SK-N-SH treated with all-trans-retinoic acid at 6 μM for 48 hours (cell line): ENCODE data around the gene HEATR3.
"Not testable (repeated sequence)": the region's sequence is repeated elsewhere in the genome, so short reads cannot be mapped to it uniquely, and the experiment has no call there.

ENCODE experiments used
- ATAC-seq: fragments of 200-7000 bp; cut with Tn5 transposase; 3 replicates; pipeline ENCODE4 v1.9.1; 2020; ENCODE audit warnings: mild to moderate bottlenecking, moderate library complexity
- CSDC2 ChIP-seq: fragments of 250-450 bp; sonication (Bioruptor Pico); IDR thresholded peaks from 2 replicates; pipeline ENCODE4 v1.5.0; 2020; ENCODE audit warnings: mild to moderate bottlenecking, moderate library complexity
- ESRRG ChIP-seq: fragments of 250-450 bp; sonication (Bioruptor Pico); IDR thresholded peaks from 2 replicates; pipeline ENCODE4 v1.6.1; 2021; ENCODE audit warnings: mild to moderate bottlenecking
- GLIS3 ChIP-seq: fragments of 250-450 bp; sonication (Bioruptor Pico); IDR thresholded peaks from 2 replicates; pipeline ENCODE4 v1.5.0; 2020; ENCODE audit warnings: mild to moderate bottlenecking, moderate library complexity
- ISL1 ChIP-seq: fragments of 250-450 bp; sonication (Bioruptor Pico); IDR thresholded peaks from 2 replicates; pipeline ENCODE4 v2.1.2; 2022; ENCODE audit warnings: mild to moderate bottlenecking, moderate library complexity
- OSR1 ChIP-seq: fragments of 250-450 bp; sonication (Bioruptor Pico); IDR thresholded peaks from 2 replicates; pipeline ENCODE4 v1.8.0; 2022; ENCODE audit warnings: moderate library complexity, mild to moderate bottlenecking, inconsistent platforms
- PATZ1 ChIP-seq: fragments of 250-450 bp; sonication (Bioruptor Pico); IDR thresholded peaks from 2 replicates; pipeline ENCODE4 v1.8.0; 2020; ENCODE audit warnings: mild to moderate bottlenecking, moderate library complexity, borderline replicate concordance
- RARB ChIP-seq: fragments of 250-450 bp; sonication (Bioruptor Pico); IDR thresholded peaks from 2 replicates; pipeline ENCODE4 v1.8.0; 2021; ENCODE audit warnings: mild to moderate bottlenecking, moderate library complexity
- SNAI2 ChIP-seq: fragments of 250-450 bp; sonication (Bioruptor Pico); IDR thresholded peaks from 2 replicates; pipeline ENCODE4 v1.5.0; 2020; ENCODE audit warnings: mild to moderate bottlenecking, moderate library complexity
- TCF4 ChIP-seq: fragments of 250-450 bp; sonication (Bioruptor Pico); IDR thresholded peaks from 2 replicates; pipeline ENCODE4 v1.8.0; 2021; ENCODE audit warnings: mild to moderate bottlenecking, moderate library complexity, borderline replicate concordance
- TOX ChIP-seq: fragments of 250-450 bp; sonication (Bioruptor Pico); IDR thresholded peaks from 2 replicates; pipeline ENCODE4 v1.8.0; 2021; ENCODE audit warnings: mild to moderate bottlenecking, moderate library complexity, borderline replicate concordance
- ZFP3 ChIP-seq: fragments of 250-450 bp; sonication (Bioruptor Pico); IDR thresholded peaks from 2 replicates; pipeline ENCODE4 v1.5.0; 2020; ENCODE audit warnings: mild to moderate bottlenecking, moderate library complexity
- ZFP30 ChIP-seq: fragments of 450-650 bp; formaldehyde crosslinking; IDR thresholded peaks from 2 replicates; pipeline ENCODE4 v1.5.0; 2022; ENCODE audit warnings: mild to moderate bottlenecking, moderate library complexity
- ZNF565 ChIP-seq: fragments of 450-650 bp; formaldehyde crosslinking; conservative IDR thresholded peaks from 2 replicates; pipeline ENCODE4 v1.5.0; 2020; ENCODE audit warnings: low read depth, mild to moderate bottlenecking, moderate library complexity
- ZNF70 ChIP-seq: fragments of 450-650 bp; formaldehyde crosslinking; IDR thresholded peaks from 2 replicates; pipeline ENCODE4 v1.5.0; 2020; ENCODE audit warnings: mild to moderate bottlenecking, moderate library complexity
- ZNF8 ChIP-seq: fragments of 450-650 bp; formaldehyde crosslinking; IDR thresholded peaks from 2 replicates; pipeline ENCODE4 v1.5.0; 2020; ENCODE audit warnings: mild to moderate bottlenecking, moderate library complexity
- TF ChIP-seq, protein P1 (sequence below): fragments of 250-450 bp; sonication (Bioruptor Pico); IDR thresholded peaks from 2 replicates; pipeline ENCODE4 v1.5.1; 2021; ENCODE audit warnings: mild to moderate bottlenecking, moderate library complexity
- TF ChIP-seq, protein P2 (sequence below): fragments of 250-450 bp; sonication (Bioruptor Pico); IDR thresholded peaks from 2 replicates; pipeline ENCODE4 v1.5.1; 2020; ENCODE audit warnings: low read depth, mild to moderate bottlenecking, moderate library complexity
- TF ChIP-seq, protein P3 (sequence below): fragments of 250-450 bp; sonication (Bioruptor Pico); IDR thresholded peaks from 2 replicates; pipeline ENCODE4 v1.5.0; 2020; ENCODE audit warnings: mild to moderate bottlenecking, moderate library complexity
- TF ChIP-seq, protein P4 (sequence below): fragments of 250-450 bp; sonication (Bioruptor Pico); IDR thresholded peaks from 2 replicates; pipeline ENCODE4 v1.8.0; 2021; ENCODE audit warnings: low read depth, mild to moderate bottlenecking, moderate library complexity, borderline replicate concordance

The HEATR3 gene

DNA sequence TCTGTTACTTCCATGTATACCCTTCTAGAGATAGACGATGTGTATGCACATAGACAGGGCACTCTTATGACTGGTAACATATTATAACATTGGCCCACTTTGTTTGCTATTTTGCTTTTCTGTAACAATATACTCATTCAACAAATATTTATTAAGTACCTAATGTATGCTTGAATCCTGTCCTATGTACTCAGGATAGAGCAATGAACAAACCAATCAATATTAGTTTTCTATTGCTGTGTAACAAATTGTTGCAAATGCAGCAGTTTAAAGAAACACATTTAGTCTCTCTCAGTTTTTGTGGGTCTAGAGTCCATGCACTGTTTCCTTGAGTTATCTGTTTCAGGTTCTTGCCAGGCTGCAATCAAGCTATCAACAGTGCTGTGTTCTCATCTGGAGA lies 57.6 kb downstream of the HEATR3 start (continued):
- TF ChIP-seq PATZ1 (CRISPR knock-in tag) (no peak), SNAI2 (CRISPR knock-in tag) (no peak), OSR1 (CRISPR knock-in tag) (no peak), CSDC2 (no peak)

DNA sequence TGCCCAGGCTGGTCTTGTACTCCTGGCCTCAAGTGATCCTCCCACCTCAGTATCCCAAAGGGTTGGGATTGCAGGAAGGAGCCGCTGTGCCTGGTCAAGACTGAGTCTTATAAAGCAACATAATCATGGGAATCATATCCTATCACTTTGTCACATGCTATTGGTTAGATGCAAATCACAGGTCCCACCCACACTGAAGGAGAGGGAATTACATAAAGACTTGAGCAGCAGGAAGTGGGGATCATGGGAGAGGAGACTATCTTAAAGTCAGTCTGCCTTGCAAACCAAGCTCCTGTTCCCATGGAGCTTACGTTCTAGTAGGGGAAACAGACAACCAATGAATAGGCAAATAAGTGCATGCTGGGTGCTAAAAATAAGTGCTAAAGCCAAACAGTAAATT lies 59.0 kb downstream of the HEATR3 start:
- TF ChIP-seq, protein P1, sequence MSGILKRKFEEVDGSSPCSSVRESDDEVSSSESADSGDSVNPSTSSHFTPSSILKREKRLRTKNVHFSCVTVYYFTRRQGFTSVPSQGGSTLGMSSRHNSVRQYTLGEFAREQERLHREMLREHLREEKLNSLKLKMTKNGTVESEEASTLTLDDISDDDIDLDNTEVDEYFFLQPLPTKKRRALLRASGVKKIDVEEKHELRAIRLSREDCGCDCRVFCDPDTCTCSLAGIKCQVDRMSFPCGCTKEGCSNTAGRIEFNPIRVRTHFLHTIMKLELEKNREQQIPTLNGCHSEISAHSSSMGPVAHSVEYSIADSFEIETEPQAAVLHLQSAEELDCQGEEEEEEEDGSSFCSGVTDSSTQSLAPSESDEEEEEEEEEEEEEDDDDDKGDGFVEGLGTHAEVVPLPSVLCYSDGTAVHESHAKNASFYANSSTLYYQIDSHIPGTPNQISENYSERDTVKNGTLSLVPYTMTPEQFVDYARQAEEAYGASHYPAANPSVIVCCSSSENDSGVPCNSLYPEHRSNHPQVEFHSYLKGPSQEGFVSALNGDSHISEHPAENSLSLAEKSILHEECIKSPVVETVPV: no peak
- no peak for TF ChIP-seq TOX
- no peak for TF ChIP-seq ZFP30
- no peak for TF ChIP-seq ZNF8
- no peak for TF ChIP-seq PATZ1 (CRISPR knock-in tag)
- no peak for TF ChIP-seq ZNF565
- no peak for TF ChIP-seq TCF4 (CRISPR knock-in tag)
- TF ChIP-seq GLIS3 (CRISPR knock-in tag): no peak
- TF ChIP-seq ZFP3 (CRISPR knock-in tag): no peak
- TF ChIP-seq RARB: no peak
- TF ChIP-seq, protein P2, sequence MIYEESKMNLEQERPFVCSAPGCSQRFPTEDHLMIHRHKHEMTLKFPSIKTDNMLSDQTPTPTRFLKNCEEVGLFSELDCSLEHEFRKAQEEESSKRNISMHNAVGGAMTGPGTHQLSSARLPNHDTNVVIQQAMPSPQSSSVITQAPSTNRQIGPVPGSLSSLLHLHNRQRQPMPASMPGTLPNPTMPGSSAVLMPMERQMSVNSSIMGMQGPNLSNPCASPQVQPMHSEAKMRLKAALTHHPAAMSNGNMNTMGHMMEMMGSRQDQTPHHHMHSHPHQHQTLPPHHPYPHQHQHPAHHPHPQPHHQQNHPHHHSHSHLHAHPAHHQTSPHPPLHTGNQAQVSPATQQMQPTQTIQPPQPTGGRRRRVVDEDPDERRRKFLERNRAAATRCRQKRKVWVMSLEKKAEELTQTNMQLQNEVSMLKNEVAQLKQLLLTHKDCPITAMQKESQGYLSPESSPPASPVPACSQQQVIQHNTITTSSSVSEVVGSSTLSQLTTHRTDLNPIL: no peak
- no peak for TF ChIP-seq ISL1 (CRISPR knock-in tag)
- TF ChIP-seq, protein P3, sequence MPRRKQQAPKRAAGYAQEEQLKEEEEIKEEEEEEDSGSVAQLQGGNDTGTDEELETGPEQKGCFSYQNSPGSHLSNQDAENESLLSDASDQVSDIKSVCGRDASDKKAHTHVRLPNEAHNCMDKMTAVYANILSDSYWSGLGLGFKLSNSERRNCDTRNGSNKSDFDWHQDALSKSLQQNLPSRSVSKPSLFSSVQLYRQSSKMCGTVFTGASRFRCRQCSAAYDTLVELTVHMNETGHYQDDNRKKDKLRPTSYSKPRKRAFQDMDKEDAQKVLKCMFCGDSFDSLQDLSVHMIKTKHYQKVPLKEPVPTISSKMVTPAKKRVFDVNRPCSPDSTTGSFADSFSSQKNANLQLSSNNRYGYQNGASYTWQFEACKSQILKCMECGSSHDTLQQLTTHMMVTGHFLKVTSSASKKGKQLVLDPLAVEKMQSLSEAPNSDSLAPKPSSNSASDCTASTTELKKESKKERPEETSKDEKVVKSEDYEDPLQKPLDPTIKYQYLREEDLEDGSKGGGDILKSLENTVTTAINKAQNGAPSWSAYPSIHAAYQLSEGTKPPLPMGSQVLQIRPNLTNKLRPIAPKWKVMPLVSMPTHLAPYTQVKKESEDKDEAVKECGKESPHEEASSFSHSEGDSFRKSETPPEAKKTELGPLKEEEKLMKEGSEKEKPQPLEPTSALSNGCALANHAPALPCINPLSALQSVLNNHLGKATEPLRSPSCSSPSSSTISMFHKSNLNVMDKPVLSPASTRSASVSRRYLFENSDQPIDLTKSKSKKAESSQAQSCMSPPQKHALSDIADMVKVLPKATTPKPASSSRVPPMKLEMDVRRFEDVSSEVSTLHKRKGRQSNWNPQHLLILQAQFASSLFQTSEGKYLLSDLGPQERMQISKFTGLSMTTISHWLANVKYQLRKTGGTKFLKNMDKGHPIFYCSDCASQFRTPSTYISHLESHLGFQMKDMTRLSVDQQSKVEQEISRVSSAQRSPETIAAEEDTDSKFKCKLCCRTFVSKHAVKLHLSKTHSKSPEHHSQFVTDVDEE (CRISPR knock-in tag): no peak
- TF ChIP-seq OSR1 (CRISPR knock-in tag): no peak
- TF ChIP-seq ESRRG (CRISPR knock-in tag): no peak
- no peak for TF ChIP-seq ZNF70 (CRISPR knock-in tag)
- ATAC-seq: no peak

DNA sequence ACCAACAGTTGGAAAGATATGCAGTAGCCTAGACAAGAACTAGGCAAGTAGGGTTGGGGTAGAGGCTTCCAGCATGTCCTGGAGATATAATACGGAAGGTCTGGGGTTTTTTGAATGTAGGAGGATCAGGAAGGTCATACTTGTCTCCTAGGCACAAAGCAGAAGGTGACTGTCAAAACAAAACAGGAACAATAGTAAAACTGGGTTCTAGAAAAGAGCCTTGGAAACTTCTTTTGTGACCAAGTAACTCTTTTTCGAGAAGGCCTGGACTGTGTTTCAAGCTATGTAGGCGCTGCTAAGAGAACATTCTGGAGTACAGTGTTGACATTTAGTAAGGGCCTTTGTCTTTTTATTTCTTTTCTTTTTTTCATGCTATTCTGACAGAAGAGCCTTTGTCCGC lies 60.4 kb downstream of the HEATR3 start:
- ATAC-seq: no peak
- TF ChIP-seq ZNF565 (no peak), SNAI2 (CRISPR knock-in tag) (no peak), ZNF8 (no peak), RARB (no peak)

DNA sequence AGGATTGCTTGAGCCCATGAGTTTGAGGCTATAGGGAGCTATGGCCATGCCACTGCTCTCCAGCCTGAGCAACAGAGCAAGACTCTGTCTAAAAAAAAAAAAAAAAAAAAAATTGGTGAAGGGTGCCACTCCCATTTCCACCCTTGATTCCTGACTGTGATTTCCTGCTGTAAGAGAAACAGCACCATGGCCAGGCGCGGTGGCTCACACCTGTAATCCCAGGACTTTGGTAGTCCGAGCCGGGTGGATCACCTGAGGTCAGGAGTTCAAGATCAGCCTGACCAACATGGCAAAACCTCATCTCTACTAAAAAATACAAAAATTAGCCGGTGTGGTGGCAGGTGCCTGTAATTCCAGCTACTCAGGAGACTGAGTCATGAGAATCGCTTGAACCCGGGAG lies 66.8 kb downstream of the HEATR3 start:
- ATAC-seq: not testable (repeated sequence)

DNA sequence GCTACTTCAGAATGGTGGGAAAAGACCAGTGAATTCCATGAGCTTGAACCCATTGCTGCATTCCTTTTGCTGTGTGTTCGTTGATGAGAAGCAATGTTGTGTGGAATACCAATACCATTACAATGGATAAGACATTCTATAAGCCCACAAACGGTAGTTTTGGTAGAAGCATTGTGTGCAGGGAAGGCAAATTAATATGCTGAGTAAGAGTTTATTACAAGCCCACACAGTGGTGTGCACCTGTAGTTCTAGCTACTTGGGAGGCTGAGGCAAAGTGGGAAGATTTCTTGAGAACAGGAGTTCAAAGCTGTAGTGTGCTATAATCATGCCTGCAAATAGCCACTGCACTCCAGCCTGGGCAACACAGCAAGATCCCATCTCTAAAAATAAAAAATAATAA lies 67.4 kb downstream of the HEATR3 start:
- TF ChIP-seq ZFP3 (CRISPR knock-in tag) (no peak), ESRRG (CRISPR knock-in tag) (no peak)
- TF ChIP-seq, protein P4, sequence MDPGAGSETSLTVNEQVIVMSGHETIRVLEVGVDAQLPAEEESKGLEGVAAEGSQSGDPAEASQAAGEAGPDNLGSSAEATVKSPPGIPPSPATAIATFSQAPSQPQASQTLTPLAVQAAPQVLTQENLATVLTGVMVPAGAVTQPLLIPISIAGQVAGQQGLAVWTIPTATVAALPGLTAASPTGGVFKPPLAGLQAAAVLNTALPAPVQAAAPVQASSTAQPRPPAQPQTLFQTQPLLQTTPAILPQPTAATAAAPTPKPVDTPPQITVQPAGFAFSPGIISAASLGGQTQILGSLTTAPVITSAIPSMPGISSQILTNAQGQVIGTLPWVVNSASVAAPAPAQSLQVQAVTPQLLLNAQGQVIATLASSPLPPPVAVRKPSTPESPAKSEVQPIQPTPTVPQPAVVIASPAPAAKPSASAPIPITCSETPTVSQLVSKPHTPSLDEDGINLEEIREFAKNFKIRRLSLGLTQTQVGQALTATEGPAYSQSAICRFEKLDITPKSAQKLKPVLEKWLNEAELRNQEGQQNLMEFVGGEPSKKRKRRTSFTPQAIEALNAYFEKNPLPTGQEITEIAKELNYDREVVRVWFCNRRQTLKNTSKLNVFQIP (CRISPR knock-in tag): no peak
- TF ChIP-seq, all 23 proteins: peak for 0
- ATAC-seq: no peak
